CMK (cell line): ENCODE measurements around the gene ABCA7.
"Not testable (repeated sequence)": the region's sequence is repeated elsewhere in the genome, so short reads cannot be mapped to it uniquely, and the experiment has no call there.

Source experiments
- DNase-seq: peaks from one replicate; pipeline ENCODE4 v3.0.0-alpha.2; 2010; ENCODE audit warnings: low read depth

Gene ABCA7

DNA sequence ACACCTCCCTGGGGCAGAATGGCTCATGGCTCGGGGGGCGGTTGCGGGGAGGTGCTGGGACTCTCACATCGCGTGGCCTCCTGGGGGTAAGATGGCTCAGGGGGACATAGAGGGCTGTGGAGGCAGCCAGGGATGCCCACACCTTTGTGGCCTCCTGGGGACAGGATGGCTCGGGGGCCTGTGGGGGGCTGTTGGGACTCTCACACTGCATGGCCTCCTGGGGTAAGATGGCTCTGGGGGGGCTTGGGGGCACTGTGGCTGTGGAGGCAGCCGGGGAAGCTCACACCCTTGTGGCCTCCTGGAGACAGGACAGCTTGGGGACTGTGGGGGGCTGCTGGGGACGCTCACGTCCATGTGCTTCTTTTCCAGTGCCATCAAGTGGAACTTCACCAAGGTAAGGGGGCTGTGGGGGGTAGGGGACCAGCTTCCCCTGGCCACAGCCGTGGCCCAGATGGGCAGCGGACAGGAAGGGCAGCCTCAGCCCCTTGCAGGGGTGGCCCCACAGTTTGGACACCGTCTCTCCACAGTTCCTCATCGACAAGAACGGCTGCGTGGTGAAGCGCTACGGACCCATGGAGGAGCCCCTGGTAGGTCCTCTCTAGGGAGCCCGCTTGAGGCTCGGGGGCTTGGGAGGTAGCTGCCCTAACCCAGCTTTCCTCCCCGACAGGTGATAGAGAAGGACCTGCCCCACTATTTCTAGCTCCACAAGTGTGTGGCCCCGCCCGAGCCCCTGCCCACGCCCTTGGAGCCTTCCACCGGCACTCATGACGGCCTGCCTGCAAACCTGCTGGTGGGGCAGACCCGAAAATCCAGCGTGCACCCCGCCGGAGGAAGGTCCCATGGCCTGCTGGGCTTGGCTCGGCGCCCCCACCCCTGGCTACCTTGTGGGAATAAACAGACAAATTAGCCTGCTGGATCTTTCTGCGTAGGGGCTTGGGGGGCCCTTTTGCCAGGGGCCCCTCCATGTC is 66.2 kb downstream of the ABCA7 start:
- no peak for DNase-seq

DNA sequence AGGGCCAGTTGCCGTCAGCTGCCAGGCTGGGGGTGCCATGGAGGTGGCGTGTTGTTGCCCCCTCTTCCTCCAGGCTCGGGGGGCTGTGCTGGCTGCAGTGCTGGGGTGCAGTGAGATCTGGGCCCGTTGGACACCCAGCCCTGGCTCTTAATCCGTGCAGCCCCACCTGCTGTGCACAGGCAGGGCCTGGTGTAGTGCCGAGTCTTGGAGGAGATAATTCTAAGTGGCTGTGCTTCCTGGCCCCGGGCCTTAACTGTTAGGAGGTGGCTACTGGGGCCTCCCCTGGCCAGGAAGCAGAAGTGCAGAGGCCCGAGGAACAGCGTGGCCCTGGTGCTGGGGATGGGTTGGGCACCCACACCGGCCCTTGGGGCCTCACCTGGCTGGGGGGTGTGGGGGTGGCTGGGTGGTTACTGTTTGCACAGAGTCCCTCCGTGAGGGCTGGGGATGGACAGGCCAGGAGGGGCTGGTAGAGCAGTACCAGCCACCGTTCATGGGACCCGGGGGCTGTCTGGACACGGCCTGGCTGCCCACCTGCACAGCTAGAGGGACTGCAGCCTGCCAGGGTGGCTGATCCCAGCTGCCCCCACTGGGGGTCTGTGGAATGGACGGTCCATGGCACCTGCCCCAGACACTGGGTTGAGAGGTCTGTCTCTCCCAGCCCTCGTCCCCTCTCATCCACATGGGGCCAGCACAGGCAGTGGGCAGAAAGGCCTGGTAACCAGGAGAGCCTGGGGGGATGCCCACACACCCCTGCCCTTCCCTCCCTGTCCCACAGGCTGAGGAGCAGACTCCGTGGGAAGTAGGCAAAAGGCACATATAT is 67.1 kb downstream of the ABCA7 start:
- no peak for DNase-seq

DNA sequence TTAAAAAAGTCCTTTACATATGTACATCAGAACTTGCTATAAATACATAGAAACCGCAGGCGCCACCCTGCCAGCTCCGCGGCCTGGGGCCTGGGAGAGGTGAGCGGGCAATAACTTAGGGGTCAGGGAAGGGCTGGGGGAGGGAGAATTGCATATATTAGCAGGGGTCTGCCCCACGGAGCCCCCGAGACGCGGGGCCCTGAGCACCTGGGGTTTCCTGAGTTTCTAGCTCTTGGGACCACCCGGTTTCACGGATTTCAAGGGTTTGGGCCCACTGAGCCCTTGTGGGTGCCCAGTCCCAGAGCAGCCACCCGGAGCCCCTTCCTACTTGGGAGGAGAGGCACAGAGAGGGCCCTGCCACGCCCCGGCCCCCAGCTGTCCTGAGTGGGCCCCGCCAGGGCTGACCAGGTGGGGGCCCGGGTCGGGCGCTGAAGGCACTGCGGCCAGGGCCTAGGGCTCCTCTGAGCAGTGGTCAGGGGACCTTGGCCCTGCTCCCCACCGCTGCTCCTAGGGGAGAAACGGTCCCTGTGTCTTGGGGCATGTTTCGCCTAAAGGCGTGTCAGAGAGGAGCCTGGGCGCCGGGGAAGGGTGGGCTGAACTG is 67.9 kb downstream of the ABCA7 start:
- no peak for DNase-seq

DNA sequence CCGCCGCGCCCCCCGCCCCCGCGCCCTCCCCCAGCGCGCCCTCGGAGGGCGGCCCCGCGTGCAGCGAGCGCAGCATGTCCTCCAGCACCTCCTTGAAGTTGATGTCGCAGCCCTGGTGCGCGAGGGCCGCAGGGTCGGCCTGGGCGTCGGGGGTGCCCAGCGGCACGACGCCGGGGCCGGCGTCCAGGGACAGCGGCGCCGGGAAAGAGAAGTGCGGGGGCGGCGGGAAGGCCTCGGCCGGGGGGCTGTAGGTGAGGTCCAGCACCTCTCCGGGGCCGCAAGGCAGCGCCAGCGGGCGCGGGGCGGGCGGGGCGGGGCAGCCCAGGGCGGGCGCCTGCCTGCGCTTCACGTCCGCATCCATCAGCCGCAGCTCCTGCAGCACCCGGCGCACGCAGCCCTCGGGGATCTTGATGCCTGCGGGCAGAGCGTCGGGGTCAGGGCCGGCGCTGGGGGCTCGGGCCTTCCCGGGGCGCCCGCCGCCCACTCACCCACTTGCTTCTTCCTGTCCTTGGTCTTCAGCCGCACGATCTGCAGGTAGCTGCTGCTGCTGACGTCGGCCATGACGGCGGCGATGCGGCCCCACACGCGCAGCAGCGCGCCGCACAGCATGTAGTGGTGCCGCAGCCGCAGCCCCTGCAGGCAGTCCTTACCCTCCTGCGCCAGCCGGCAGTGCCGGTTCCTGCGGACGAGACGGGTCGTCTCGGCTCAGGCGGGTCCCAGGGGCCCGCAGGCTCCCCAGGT is 68.6 kb downstream of the ABCA7 start:
- DNase-seq: no peak

DNA sequence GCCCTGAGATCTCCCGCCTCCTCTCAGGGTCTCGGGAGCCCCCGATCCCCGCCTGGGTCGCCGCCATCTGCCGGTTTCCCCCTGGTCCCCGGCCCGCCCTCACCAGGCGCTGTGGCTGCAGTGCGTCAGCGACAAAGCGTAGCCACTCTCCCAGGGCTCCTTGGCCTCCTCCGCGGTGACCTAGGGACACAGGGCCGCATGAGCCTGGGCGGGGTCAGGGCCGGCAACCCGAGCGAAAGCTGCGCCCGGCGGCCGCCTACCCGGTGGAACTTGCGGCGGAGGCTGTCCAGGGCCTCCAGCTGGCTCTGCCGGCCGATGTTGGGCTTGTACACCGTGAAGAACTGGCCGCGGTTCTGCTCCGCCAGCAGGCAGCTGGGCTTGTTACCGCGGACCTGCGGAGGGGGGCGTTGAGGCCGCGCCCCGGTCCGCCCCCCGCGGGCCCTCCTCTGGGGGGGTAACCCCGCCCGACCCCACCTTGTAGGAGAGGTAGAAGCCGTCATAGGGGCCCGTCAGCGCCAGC is 69.2 kb downstream of the ABCA7 start:
- DNase-seq: no peak

DNA sequence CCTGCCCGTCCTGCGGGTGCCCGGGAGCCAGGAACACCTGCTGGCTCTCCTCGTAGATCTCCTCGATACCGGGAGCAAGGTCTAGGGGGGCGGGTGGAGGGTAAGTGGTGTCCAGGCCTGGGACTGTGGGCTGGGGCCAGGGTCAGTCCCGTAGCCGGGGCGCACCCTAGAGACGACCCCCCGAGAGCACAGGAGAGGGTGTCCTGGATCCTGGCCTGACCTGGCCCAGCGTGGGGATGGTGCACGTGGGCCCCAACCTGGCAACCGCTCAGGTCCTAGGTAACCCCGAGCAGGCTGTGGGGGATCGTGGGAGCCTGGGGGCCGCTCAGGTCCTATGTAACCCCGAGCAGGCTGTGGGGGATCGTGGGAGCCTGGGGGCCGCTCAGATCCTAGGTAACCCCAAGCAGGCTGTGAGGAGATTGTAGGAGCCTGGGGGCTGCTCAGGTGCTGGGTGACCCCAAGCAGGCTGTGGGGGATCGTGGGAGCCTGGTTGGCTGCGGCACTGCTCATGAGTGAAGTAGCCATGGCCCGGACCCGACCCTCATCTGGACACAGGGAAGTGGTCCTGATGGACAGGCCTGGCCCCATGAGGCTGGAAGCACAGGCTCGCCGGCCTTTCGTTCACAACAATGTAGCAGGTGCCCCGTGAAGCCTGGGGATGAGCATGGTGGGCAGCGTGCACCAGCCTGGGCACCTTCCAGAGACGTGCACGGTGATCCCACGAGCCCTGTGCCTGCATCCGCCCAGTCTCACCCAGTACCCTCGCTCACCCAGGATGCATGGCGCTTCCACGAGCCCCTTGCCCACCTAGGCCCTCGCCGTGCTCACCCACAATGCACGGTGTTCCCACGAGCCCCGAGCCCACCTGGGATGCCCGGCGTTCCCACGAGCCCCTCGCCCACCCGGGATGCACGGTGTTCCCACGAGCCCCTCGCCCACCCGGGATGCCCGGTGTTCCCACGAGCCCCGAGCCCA is 70.1 kb downstream of the ABCA7 start:
- DNase-seq: no peak

DNA sequence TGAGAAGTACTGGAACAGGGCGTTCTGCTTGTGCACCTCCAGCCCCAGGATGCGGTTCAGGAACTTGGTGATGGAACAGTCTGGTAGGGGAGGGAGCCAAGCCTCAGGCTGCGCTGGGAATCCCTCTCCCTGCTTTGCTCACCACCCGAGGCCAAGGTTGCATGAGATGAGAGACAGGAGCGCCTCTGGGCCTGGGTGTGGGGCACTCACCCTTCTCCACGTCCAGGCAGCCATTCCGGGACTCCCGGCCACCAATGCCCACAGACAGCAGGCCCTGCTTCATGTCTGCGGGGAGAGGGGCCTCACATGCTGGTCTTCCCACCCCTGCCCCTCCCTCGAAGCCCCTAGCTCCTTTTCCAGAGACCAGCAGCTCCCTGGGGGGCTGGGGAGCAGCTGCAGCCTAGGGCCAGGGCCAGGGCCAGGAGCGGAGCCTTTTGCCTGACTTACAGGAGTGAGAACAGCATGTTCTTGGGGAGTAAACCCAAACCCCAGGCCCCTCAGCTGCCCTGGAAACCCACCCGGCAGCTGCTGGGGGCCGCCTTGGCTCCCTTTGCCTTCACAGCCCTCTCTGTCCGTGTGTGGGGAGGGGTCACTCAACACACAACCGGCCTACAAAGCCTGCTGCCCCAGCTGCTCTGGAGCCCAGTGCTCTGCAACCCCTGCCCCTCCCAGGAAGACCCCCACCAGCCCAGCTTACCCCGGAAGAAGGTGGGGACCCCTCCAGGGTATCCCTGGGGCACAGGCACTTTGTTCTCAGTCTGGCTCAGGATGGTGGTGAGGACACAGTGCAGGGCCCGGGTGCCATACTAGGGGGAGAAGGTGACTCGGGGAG is 71.1 kb downstream of the ABCA7 start:
- DNase-seq: no peak

DNA sequence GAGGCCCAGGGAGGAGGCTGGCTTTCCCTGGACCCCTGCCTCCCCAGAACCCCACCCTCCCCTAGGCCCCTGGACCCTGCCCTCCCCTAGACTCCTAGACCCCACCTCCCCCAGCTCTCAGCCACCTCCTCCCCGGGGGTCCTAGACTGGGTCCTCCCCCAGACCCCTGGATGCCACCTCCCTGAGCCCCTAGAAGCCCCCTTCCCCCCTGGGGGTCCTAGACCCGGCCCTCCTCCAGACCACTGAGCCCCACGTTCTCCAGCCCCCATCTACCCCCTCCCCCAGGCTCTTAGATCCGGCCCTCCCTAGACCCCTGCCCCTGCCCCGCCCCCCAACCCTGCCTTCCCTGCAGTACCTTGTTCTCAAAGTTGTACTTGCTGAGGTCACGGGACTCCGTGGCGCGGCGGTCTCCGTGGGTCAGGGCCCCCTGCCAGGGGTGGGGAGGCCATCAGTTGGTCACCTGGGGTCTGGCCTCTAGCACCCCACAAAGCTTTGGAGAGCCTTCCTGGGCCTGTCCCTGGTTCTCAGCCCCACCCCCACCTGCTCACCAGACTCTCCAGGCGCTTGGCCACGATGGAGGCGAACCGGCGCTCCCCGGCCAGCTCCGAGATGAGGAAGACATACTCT is 71.8 kb downstream of the ABCA7 start:
- DNase-seq: no peak

DNA sequence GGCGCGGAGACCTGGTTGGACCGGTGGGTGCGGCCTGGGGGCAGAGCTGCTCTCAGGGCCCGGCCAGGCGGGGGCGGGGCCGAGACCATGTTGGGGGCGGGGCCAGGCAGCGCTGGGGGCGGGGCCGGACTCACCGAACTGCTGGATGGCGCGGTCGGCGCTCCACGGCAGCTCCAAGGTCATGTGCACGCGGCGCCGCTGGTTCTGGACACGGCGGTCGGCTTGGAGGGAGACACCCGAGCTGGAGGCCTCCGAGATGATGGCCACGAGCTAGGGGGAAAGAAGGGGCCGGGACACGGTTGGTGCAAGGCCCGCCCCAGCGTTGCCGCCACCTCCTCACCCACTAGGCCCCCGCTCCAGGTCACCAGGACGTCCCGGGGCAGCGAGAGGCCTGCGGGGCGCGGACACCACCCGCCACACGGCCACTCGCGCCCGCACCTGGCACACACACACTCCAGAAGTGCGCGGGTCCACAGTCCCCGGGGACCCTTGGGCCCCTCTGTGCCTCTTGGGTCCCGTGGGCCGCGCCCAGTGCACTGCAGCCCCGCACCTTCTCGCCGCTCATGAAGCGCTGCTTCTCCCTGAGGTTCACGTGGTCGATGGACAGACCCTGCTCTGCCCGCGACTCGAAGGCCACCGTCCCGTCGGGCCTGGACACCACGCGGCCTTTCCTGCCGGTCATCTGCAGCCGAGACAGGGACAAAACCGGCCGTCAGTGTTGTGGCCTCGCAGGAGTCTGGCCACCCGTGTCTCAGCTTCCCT is 72.5 kb downstream of the ABCA7 start:
- no peak for DNase-seq

DNA sequence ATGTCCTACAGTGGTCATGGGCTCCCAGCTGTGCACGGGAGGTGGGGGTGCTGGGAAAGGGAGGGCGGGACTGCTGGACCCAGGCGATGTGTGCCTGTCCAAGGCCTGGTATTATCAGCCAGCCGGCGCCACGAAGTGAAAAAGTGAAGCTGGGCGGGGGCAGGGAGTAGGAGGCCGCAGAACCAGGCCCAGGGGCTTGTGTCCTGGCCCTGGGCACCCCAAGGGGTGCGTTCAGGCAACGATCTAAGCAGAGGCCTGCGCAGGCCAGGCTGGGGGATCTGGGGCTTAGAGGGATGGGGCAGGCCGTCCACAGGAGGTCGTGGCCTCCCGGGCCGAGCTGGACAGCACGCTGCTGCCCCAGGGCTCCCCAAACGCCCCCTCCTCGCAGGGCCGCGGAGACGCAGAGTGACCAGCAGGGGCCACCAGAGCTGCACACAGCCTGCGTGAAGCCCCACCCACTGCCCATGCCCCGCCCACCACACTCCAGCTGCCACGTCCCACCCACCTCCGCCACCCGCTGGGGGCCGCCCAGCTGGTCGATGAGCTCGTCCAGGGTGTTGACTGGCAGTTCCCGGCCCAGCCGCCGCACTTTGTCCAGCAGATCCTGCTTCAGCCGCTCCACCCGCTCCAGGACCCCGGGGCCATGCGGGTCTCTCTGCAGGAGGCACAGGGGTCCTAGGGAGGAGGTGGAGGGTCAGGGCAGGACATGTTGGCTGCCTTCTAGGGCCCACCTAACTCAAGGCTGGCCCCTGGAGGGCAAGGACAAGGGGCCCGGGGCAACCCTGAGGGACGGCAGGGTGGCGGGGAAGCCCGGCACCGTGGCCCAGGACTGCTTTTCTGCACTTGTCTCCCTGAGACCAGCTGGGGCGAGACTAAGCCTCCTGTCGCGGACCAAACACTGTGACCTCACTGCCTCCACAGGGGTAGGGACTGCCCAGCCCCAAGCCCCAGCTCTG is 73.4 kb downstream of the ABCA7 start:
- DNase-seq: peak; percentile 87

DNA sequence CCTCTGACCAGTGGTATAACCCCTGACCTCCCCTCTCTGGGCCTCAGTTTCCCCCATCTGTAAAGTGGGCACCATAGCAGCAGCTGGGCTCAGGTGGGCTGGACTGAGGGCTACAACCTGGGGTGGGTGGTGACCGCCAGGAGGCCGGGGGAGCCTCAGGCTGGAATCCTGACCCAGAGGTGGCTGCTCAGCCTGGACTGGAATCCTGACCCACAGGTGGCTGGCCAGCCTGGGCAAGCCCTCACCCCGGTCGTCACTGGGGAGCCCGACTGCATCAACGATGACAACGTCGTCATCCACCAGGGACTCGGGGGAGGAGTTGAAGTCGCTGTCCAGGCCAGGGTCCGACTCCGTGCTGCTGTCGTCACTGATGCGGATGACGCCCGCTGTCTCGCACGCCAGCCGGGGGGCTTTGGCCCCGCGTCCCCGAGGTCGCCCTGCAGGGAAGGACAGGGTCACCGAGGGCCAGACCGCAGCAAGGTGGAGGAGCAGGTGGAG is 74.1 kb downstream of the ABCA7 start:
- no peak for DNase-seq

DNA sequence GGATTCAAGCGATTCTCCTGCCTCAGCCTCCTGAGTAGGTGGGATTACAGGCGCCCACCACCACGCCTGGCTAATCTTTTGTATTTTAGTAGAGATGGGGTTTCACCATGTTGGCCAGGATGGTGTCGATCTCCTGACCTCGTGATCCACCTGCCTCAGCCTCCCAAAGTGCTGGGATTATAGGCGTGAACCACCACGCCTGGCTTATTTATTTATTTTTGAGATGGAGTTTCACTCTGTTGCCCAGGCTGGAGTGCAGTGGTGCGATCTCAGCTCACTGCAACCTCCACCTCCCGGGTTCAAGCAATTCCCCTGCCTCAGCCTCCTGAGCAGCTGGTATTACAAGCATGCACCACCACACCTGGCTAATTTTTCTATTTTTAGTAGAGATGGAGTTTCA is 74.8 kb downstream of the ABCA7 start:
- DNase-seq: not testable (repeated sequence)
